Activated CD8-positive, alpha-beta T cell treated with anti-CD3 and anti-CD28 coated beads for 36 hours (primary cell): ENCODE data around the gene MPDZ. TPM values are rescaled to one million over a fixed set of nuclear protein-coding genes. Genes with fewer than 3 reads are reported as not detected.

Experiments
- ATAC-seq: fragments of 200-7000 bp; cut with Tn5 transposase; one replicate; pipeline ENCODE4 v1.10.0; 2021; ENCODE audit warnings: mild to moderate bottlenecking, moderate library complexity
- CTCF ChIA-PET: fragments of 350-600 bp; sonication (Branson Sonifier 250); formaldehyde crosslinking; loops from one replicate; lab custom pipeline; 2021; ENCODE audit warnings: antibody characterized with exemption; lab: Charles Lee
- POLR2A ChIA-PET: fragments of 350-600 bp; sonication (Branson Sonifier 250); formaldehyde crosslinking; loops from one replicate; lab custom pipeline; 2021; ENCODE audit warnings: antibody characterized with exemption; lab: Charles Lee
- DNase-seq: peaks from one replicate; pipeline ENCODE4 v3.0.0-alpha.2; 2020
- H3K27ac Mint-ChIP-seq: one replicate; pipeline ENCODE4 v1.8.0; 2021; ENCODE audit warnings: mild to moderate bottlenecking, mixed read lengths
- H3K27me3 Mint-ChIP-seq: one replicate; pipeline ENCODE4 v1.8.0; 2021; ENCODE audit warnings: mixed read lengths
- H3K36me3 Mint-ChIP-seq: one replicate; pipeline ENCODE4 v1.8.0; 2021; ENCODE audit warnings: low read depth, mixed read lengths
- H3K4me1 Mint-ChIP-seq: one replicate; pipeline ENCODE4 v1.8.0; 2021; ENCODE audit warnings: low read depth, mixed read lengths
- H3K4me3 Mint-ChIP-seq: one replicate; pipeline ENCODE4 v1.8.0; 2021; ENCODE audit warnings: mild to moderate bottlenecking, moderate library complexity, mixed read lengths
- H3K9me3 Mint-ChIP-seq: one replicate; pipeline ENCODE4 v1.8.0; 2021; ENCODE audit warnings: mixed read lengths
- CTCF ChIP-seq: fragments of 200-600 bp; IDR thresholded peaks from one replicate; pipeline ENCODE4 v1.8.0; 2022; ENCODE audit warnings: antibody characterized with exemption, mild to moderate bottlenecking
- intact Hi-C: fragments of 100-400 bp; cut with micrococcal nuclease; formaldehyde crosslinking; loops from one replicate; pipeline ENCODE4 v1.10.0; 2022
- total RNA-seq, 2 experiments: library from RNA; stranded (reverse); gene quantifications; one replicate each; pipeline ENCODE4 v1.2.3, GENCODE V29; 2021

Gene MPDZ
- not detected for total RNA-seq

- ATAC-seq (no peak), DNase-seq (peak; percentile 2)
- intact Hi-C loops, result no loop called here
- H3K27me3 Mint-ChIP-seq, result peaks cover 20% of the 10 kb centered on the region
- H3K36me3 Mint-ChIP-seq, result no peaks in the 10 kb centered on the region
- TF ChIP-seq CTCF, result no peak
- no peaks in the 10 kb centered on the region for H3K4me1 Mint-ChIP-seq
- ChIA-PET CTCF (no interaction called here), POLR2A (no interaction called here)
- H3K4me3 Mint-ChIP-seq, result no peak within 1 kb of the TSS
- H3K9me3 Mint-ChIP-seq, result peaks cover 3% of the 10 kb centered on the region
- no peak within 1 kb of the TSS for H3K27ac Mint-ChIP-seq
Observed at GRCh38 chr9:13279284-13280141, at the start of gene MPDZ. Gene MPDZ (minus strand): TSS chr9:13279692. CDS start chr9:13250315, 29,377 bp downstream.

- no peaks in the 10 kb centered on the region for H3K4me1 Mint-ChIP-seq
- intact Hi-C loops, result no loop called here
- POLR2A ChIA-PET, result no interaction called here
- H3K27ac Mint-ChIP-seq, result no peak overlapping the region
- H3K27me3 Mint-ChIP-seq, result no peaks in the 10 kb centered on the region
- ATAC-seq, result no peak
- TF ChIP-seq CTCF, result no peak
- CTCF ChIA-PET, result no interaction called here
- no peak overlapping the region for H3K4me3 Mint-ChIP-seq
- DNase-seq, result no peak
- no peaks in the 10 kb centered on the region for H3K36me3 Mint-ChIP-seq
- H3K9me3 Mint-ChIP-seq, result peaks cover 2% of the 10 kb centered on the region
Observed at GRCh38 chr9:13324988-13325387, 45.5 kb upstream of the MPDZ start.

GRCh38 chr9:13322828-13323550 lies 43.5 kb upstream of the MPDZ start:
- DNase-seq, result no peak
- no peaks in the 10 kb centered on the region for H3K27me3 Mint-ChIP-seq

GRCh38 chr9:13318027-13318426 lies 38.5 kb upstream of the MPDZ start:
- intact Hi-C loops, result no loop called here
- POLR2A ChIA-PET, result no interaction called here
- no peak for TF ChIP-seq CTCF
- Mint-ChIP-seq H3K27me3 (no peaks in the 10 kb centered on the region), H3K4me3 (no peak overlapping the region), H3K4me1 (no peaks in the 10 kb centered on the region), H3K9me3 (peaks cover 13% of the 10 kb centered on the region), H3K36me3 (no peaks in the 10 kb centered on the region), H3K27ac (no peak overlapping the region)
- CTCF ChIA-PET, result interaction anchor here (0.6 kb wide), 1 partner anchor 18 kb away, joined by 3 read pairs; no protein-coding TSS in a partner anchor
- ATAC-seq, result no peak
- DNase-seq, result no peak

More at GRCh38 chr9:13322828-13323550, 43.5 kb upstream of the MPDZ start:
- POLR2A ChIA-PET, result no interaction called here
- Mint-ChIP-seq H3K4me1 (no peaks in the 10 kb centered on the region), H3K4me3 (no peak overlapping the region), H3K27ac (no peak overlapping the region), H3K9me3 (peaks cover 7% of the 10 kb centered on the region), H3K36me3 (no peaks in the 10 kb centered on the region)
- ATAC-seq, result no peak
- no peak for TF ChIP-seq CTCF
- intact Hi-C loops, result no loop called here
- CTCF ChIA-PET, result no interaction called here

- DNase-seq (no peak), ATAC-seq (no peak)
- Mint-ChIP-seq H3K4me1 (no peaks in the 10 kb centered on the region), H3K27ac (no peak overlapping the region), H3K9me3 (peaks cover 14% of the 10 kb centered on the region), H3K27me3 (no peaks in the 10 kb centered on the region), H3K4me3 (no peak overlapping the region), H3K36me3 (no peaks in the 10 kb centered on the region)
- POLR2A ChIA-PET, result no interaction called here
- CTCF ChIA-PET, result no interaction called here
- TF ChIP-seq CTCF, result no peak
- intact Hi-C loops, result no loop called here
Observed at GRCh38 chr9:13296972-13297371, 17.5 kb upstream of the MPDZ start.
